Islet precursor cell (in vitro differentiated cells): ENCODE data around the gene ADAMTS19.
"Not testable (repeated sequence)": the region's sequence is repeated elsewhere in the genome, so short reads cannot be mapped to it uniquely, and the experiment has no call there.

Experiments used
- DNase-seq: peaks from one replicate; pipeline ENCODE4 v3.0.0-alpha.2; 2018

ADAMTS19 gene

GRCh38 chr5:129459777-129460671 is at the start of gene ADAMTS19:
TSS of gene ADAMTS19 (plus strand) at chr5:129460298. CDS start at chr5:129460392, 94 bp downstream.
- DNase-seq, result peak; percentile 86

- peak; percentile 86 for DNase-seq
These were observed 49.6 kb upstream of the ADAMTS19 start for GRCh38 chr5:129410488-129410887.

GRCh38 chr5:129412721-129413120 is 47.4 kb upstream of the ADAMTS19 start:
- DNase-seq, result no peak

GRCh38 chr5:129413570-129413969 is 46.5 kb upstream of the ADAMTS19 start:
- no peak for DNase-seq

- DNase-seq, result no peak
These were observed 40.8 kb upstream of the ADAMTS19 start for GRCh38 chr5:129419292-129419691.

- no peak for DNase-seq
These were observed 35.1 kb upstream of the ADAMTS19 start for GRCh38 chr5:129425031-129425430.

GRCh38 chr5:129426071-129426470 is 34.0 kb upstream of the ADAMTS19 start:
- no peak for DNase-seq

GRCh38 chr5:129428636-129429035 is 31.5 kb upstream of the ADAMTS19 start:
- not testable (repeated sequence) for DNase-seq

GRCh38 chr5:129431406-129431805 is 28.7 kb upstream of the ADAMTS19 start:
- DNase-seq, result no peak

GRCh38 chr5:129438322-129438721 is 21.8 kb upstream of the ADAMTS19 start:
- DNase-seq, result no peak

GRCh38 chr5:129440424-129440823 is 19.7 kb upstream of the ADAMTS19 start:
- no peak for DNase-seq

- no peak for DNase-seq
These were observed 19.0 kb upstream of the ADAMTS19 start for GRCh38 chr5:129441096-129441495.

- DNase-seq, result no peak
These were observed 14.7 kb upstream of the ADAMTS19 start for GRCh38 chr5:129445379-129445778.

GRCh38 chr5:129447968-129448367 is 12.1 kb upstream of the ADAMTS19 start:
- DNase-seq, result no peak

- DNase-seq, result no peak
These were observed 11.4 kb upstream of the ADAMTS19 start for GRCh38 chr5:129448654-129449053.

GRCh38 chr5:129454461-129454860 is 5.6 kb upstream of the ADAMTS19 start:
- no peak for DNase-seq

- DNase-seq, result no peak
These were observed 685 bp upstream of the ADAMTS19 start for GRCh38 chr5:129459450-129459776.

GRCh38 chr5:129460672-129460935 is 506 bp downstream of the ADAMTS19 start:
- DNase-seq, result no peak

GRCh38 chr5:129460936-129461710 is 1.0 kb downstream of the ADAMTS19 start:
- DNase-seq, result peak; percentile 90

GRCh38 chr5:129461711-129462332 is 1.7 kb downstream of the ADAMTS19 start:
- no peak for DNase-seq

GRCh38 chr5:129465776-129466344 is 5.8 kb downstream of the ADAMTS19 start:
- DNase-seq, result no peak

- DNase-seq, result no peak
These were observed 14.4 kb downstream of the ADAMTS19 start for GRCh38 chr5:129474544-129474943.

- no peak for DNase-seq
These were observed 16.7 kb downstream of the ADAMTS19 start for GRCh38 chr5:129476751-129477150.

GRCh38 chr5:129477532-129477931 is 17.4 kb downstream of the ADAMTS19 start:
- DNase-seq, result no peak
